ENCODE results near the gene TRPV3. TPM values are rescaled to one million over a fixed set of nuclear protein-coding genes. Genes with fewer than 3 reads are reported as not detected.
A peak's percentile ranks its signal among the peaks of the same experiment; 100 is the strongest.
"Not testable (repeated sequence)": the region's sequence is repeated elsewhere in the genome, so short reads cannot be mapped to it uniquely, and the experiment has no call there.

TRPV3 gene
- total RNA-seq, 2 experiments from 2014 or later: 0.25 to 0.56 TPM

- no peak for TF ChIP-seq CTCF (IDR thresholded peaks at IDR 0.05)
- CTCF ChIA-PET: no interaction called here
Observed at GRCh38 chr17:3526491-3526890, 31.1 kb downstream of the TRPV3 start.

GRCh38 chr17:3524024-3524423, 33.6 kb downstream of the TRPV3 start:
- ChIA-PET CTCF (no interaction called here), POLR2A (no interaction called here)
- no peaks in the 10 kb centered on the region for H3K4me1 ChIP-seq (ENCODE audit: insufficient read depth, low read length)
- H3K9me3 ChIP-seq (ENCODE audit: control insufficient read depth in 1 of 2, insufficient read depth in 1 of 2, low read length in 2 of 2): no peaks in the 10 kb centered on the region
- Mint-ChIP-seq H3K36me3 (ENCODE audit: low read depth) (no peaks in the 10 kb centered on the region), H3K27ac (no peak overlapping the region), H3K4me3 (no peak overlapping the region), H3K4me1 (ENCODE audit: low read depth) (no peaks in the 10 kb centered on the region), H3K27me3 (peaks cover 5% of the 10 kb centered on the region), H3K9me3 (no peaks in the 10 kb centered on the region)
- no peaks in the 10 kb centered on the region for H3K27me3 ChIP-seq (ENCODE audit: control insufficient read depth in 1 of 2, insufficient read depth in 2 of 2, low read length in 2 of 2)
- ATAC-seq (ENCODE audit: poor library complexity) (no peak), DNase-seq (no peak)
- intact Hi-C loops (cut with DNase I, micrococcal nuclease): no loop called here
- TF ChIP-seq CTCF (IDR thresholded peaks at IDR 0.05): no peak
- no peak overlapping the region for H3K4me3 ChIP-seq (ENCODE audit: low read length)
- H3K36me3 ChIP-seq (ENCODE audit: insufficient read depth, low read length): no peaks in the 10 kb centered on the region
- no peak overlapping the region for H3K27ac ChIP-seq (ENCODE audit: low read depth in 1 of 2, low read length in 2 of 2)

More at GRCh38 chr17:3526491-3526890, 31.1 kb downstream of the TRPV3 start:
- H3K9me3 ChIP-seq (ENCODE audit: control insufficient read depth in 1 of 2, insufficient read depth in 1 of 2, low read length in 2 of 2): no peaks in the 10 kb centered on the region
- Mint-ChIP-seq H3K27me3 (peaks cover 5% of the 10 kb centered on the region), H3K27ac (no peak overlapping the region), H3K36me3 (ENCODE audit: low read depth) (no peaks in the 10 kb centered on the region), H3K4me3 (no peak overlapping the region), H3K9me3 (no peaks in the 10 kb centered on the region), H3K4me1 (ENCODE audit: low read depth) (no peaks in the 10 kb centered on the region)
- DNase-seq (no peak), ATAC-seq (ENCODE audit: poor library complexity) (no peak)
- POLR2A ChIA-PET: no interaction called here
- H3K4me1 ChIP-seq (ENCODE audit: insufficient read depth, low read length): no peaks in the 10 kb centered on the region
- H3K36me3 ChIP-seq (ENCODE audit: insufficient read depth, low read length): no peaks in the 10 kb centered on the region
- H3K27me3 ChIP-seq (ENCODE audit: control insufficient read depth in 1 of 2, insufficient read depth in 2 of 2, low read length in 2 of 2): no peaks in the 10 kb centered on the region
- H3K27ac ChIP-seq (ENCODE audit: low read depth in 1 of 2, low read length in 2 of 2): no peak overlapping the region
- H3K4me3 ChIP-seq (ENCODE audit: low read length): no peak overlapping the region
- intact Hi-C loops (cut with DNase I, micrococcal nuclease): no loop called here

GRCh38 chr17:3519472-3519871, 38.1 kb downstream of the TRPV3 start:
- H3K27me3 Mint-ChIP-seq; H3K4me1 Mint-ChIP-seq (ENCODE audit: low read depth); H3K4me3 ChIP-seq (ENCODE audit: low read length); H3K4me1 ChIP-seq (ENCODE audit: insufficient read depth, low read length); H3K27ac ChIP-seq (ENCODE audit: low read depth in 1 of 2, low read length in 2 of 2); intact Hi-C loops (cut with DNase I, micrococcal nuclease); ATAC-seq (ENCODE audit: poor library complexity); H3K27me3 ChIP-seq (ENCODE audit: control insufficient read depth in 1 of 2, insufficient read depth in 2 of 2, low read length in 2 of 2); H3K9me3 ChIP-seq (ENCODE audit: control insufficient read depth in 1 of 2, insufficient read depth in 1 of 2, low read length in 2 of 2); POLR2A ChIA-PET; DNase-seq; H3K4me3 Mint-ChIP-seq; H3K27ac Mint-ChIP-seq; H3K36me3 ChIP-seq (ENCODE audit: insufficient read depth, low read length); H3K36me3 Mint-ChIP-seq (ENCODE audit: low read depth); CTCF ChIA-PET; H3K9me3 Mint-ChIP-seq: not testable (repeated sequence)

GRCh38 chr17:3514873-3515272, 42.7 kb downstream of the TRPV3 start:
- no peaks in the 10 kb centered on the region for H3K4me1 Mint-ChIP-seq (ENCODE audit: low read depth)
- DNase-seq (peak in 1 of 14 experiments; percentile 39), ATAC-seq (ENCODE audit: poor library complexity) (no peak)
- no peaks in the 10 kb centered on the region for H3K36me3 ChIP-seq (ENCODE audit: insufficient read depth, low read length)
- CTCF ChIA-PET: no interaction called here
- H3K4me3 Mint-ChIP-seq: no peak overlapping the region
- no peaks in the 10 kb centered on the region for H3K27me3 Mint-ChIP-seq
- no peak overlapping the region for H3K27ac ChIP-seq (ENCODE audit: low read depth in 1 of 2, low read length in 2 of 2)
- POLR2A ChIA-PET: no interaction called here
- H3K27me3 ChIP-seq (ENCODE audit: control insufficient read depth in 1 of 2, insufficient read depth in 2 of 2, low read length in 2 of 2): no peaks in the 10 kb centered on the region
- no peaks in the 10 kb centered on the region for H3K36me3 Mint-ChIP-seq (ENCODE audit: low read depth)
- H3K9me3 Mint-ChIP-seq: no peaks in the 10 kb centered on the region
- H3K27ac Mint-ChIP-seq: no peak overlapping the region
- H3K9me3 ChIP-seq (ENCODE audit: control insufficient read depth in 1 of 2, insufficient read depth in 1 of 2, low read length in 2 of 2): no peaks in the 10 kb centered on the region
- H3K4me3 ChIP-seq (ENCODE audit: low read length): no peak overlapping the region
- no peak for TF ChIP-seq CTCF (IDR thresholded peaks at IDR 0.05)
- intact Hi-C loops (cut with DNase I, micrococcal nuclease): no loop called here
- H3K4me1 ChIP-seq (ENCODE audit: insufficient read depth, low read length): no peaks in the 10 kb centered on the region

GRCh38 chr17:3514167-3514566, 43.4 kb downstream of the TRPV3 start:
- H3K27ac ChIP-seq (ENCODE audit: low read depth in 1 of 2, low read length in 2 of 2); CTCF ChIA-PET; H3K27ac Mint-ChIP-seq; POLR2A ChIA-PET; intact Hi-C loops (cut with DNase I, micrococcal nuclease); DNase-seq; H3K9me3 ChIP-seq (ENCODE audit: control insufficient read depth in 1 of 2, insufficient read depth in 1 of 2, low read length in 2 of 2); ATAC-seq (ENCODE audit: poor library complexity); H3K4me3 ChIP-seq (ENCODE audit: low read length); H3K4me1 Mint-ChIP-seq (ENCODE audit: low read depth); H3K27me3 ChIP-seq (ENCODE audit: control insufficient read depth in 1 of 2, insufficient read depth in 2 of 2, low read length in 2 of 2); H3K27me3 Mint-ChIP-seq; H3K4me3 Mint-ChIP-seq; H3K36me3 ChIP-seq (ENCODE audit: insufficient read depth, low read length); H3K36me3 Mint-ChIP-seq (ENCODE audit: low read depth); H3K4me1 ChIP-seq (ENCODE audit: insufficient read depth, low read length); H3K9me3 Mint-ChIP-seq: not testable (repeated sequence)
